ENCODE data around the gene CCDC38.

Gene CCDC38

GRCh38 chr12:95918194-95918993, 24.0 kb downstream of the CCDC38 start:
- peak; percentile 63 for DNase-seq
- WGBS (ENCODE audit: extremely low coverage, insufficient coverage, low lambda C conversion rate) = no CpG with 5 or more reads among the region's 7 CpGs
- H3K56ac ChIP-seq (ENCODE audit: low read length) = no peak overlapping the region
- no peaks in the 10 kb centered on the region for H3K79me2 ChIP-seq (ENCODE audit: control insufficient read depth, insufficient read depth, low read length)
- no peak overlapping the region for H2AK5ac ChIP-seq (ENCODE audit: low read length)
- no peak overlapping the region for H2BK15ac ChIP-seq (replicated peaks; ENCODE audit: low read depth)
- no peak overlapping the region for H3K27ac ChIP-seq (ENCODE audit: low read depth, low read length)
- H4K8ac ChIP-seq (ENCODE audit: low read depth, low read length) = no peak overlapping the region
- no peak overlapping the region for H2BK120ac ChIP-seq (ENCODE audit: low read depth, low read length)
- H3K4me2 ChIP-seq (ENCODE audit: low read length) = no peak overlapping the region
- H3K4me1 ChIP-seq (ENCODE audit: control insufficient read depth, low read depth, low read length) = no peaks in the 10 kb centered on the region
- no peaks in the 10 kb centered on the region for H3K36me3 ChIP-seq (ENCODE audit: control insufficient read depth, insufficient read depth, low read length)
- no peaks in the 10 kb centered on the region for H3K27me3 ChIP-seq (ENCODE audit: insufficient read depth, low read length, poor library complexity)
- H4K5ac ChIP-seq (ENCODE audit: low read length) = no peak overlapping the region
- no peak overlapping the region for H2BK5ac ChIP-seq (ENCODE audit: low read length)
- no peak overlapping the region for H3K23ac ChIP-seq (ENCODE audit: low read length)
- H3K9ac ChIP-seq (ENCODE audit: low read length) = no peak overlapping the region
- no peaks in the 10 kb centered on the region for H3K79me1 ChIP-seq (ENCODE audit: low read length)
- no peak overlapping the region for H3K18ac ChIP-seq (ENCODE audit: low read length)
- H3K4me3 ChIP-seq (ENCODE audit: low read length) = no peak overlapping the region
- no peak overlapping the region for H3K4ac ChIP-seq (ENCODE audit: low read depth, low read length)

GRCh38 chr12:95909871-95910270, 32.5 kb downstream of the CCDC38 start:
- Histone ChIP-seq H3K79me2 (ENCODE audit: control insufficient read depth, insufficient read depth, low read length) (no peaks in the 10 kb centered on the region), H4K5ac (ENCODE audit: low read length) (no peak overlapping the region), H3K27me3 (ENCODE audit: insufficient read depth, low read length, poor library complexity) (no peaks in the 10 kb centered on the region), H2BK120ac (ENCODE audit: low read depth, low read length) (no peak overlapping the region), H2BK15ac (replicated peaks; ENCODE audit: low read depth) (no peak overlapping the region), H3K4me1 (ENCODE audit: control insufficient read depth, low read depth, low read length) (no peaks in the 10 kb centered on the region), H3K23ac (ENCODE audit: low read length) (no peak overlapping the region), H3K79me1 (ENCODE audit: low read length) (no peaks in the 10 kb centered on the region), H3K27ac (ENCODE audit: low read depth, low read length) (no peak overlapping the region), H3K4me2 (ENCODE audit: low read length) (no peak overlapping the region), H4K8ac (ENCODE audit: low read depth, low read length) (no peak overlapping the region), H3K4me3 (ENCODE audit: low read length) (no peak overlapping the region), H3K56ac (ENCODE audit: low read length) (no peak overlapping the region), H3K18ac (ENCODE audit: low read length) (no peak overlapping the region), H2BK5ac (ENCODE audit: low read length) (no peak overlapping the region), H2AK5ac (ENCODE audit: low read length) (no peak overlapping the region), H3K9ac (ENCODE audit: low read length) (no peak overlapping the region), H3K4ac (ENCODE audit: low read depth, low read length) (no peak overlapping the region), H3K36me3 (ENCODE audit: control insufficient read depth, insufficient read depth, low read length) (no peaks in the 10 kb centered on the region)
- no peak for DNase-seq
- no CpG with 5 or more reads among the region's 3 CpGs for WGBS (ENCODE audit: extremely low coverage, insufficient coverage, low lambda C conversion rate)

GRCh38 chr12:95908573-95908972, 33.8 kb downstream of the CCDC38 start:
- no peak overlapping the region for H4K5ac ChIP-seq (ENCODE audit: low read length)
- H3K36me3 ChIP-seq (ENCODE audit: control insufficient read depth, insufficient read depth, low read length) = no peaks in the 10 kb centered on the region
- H2AK5ac ChIP-seq (ENCODE audit: low read length) = no peak overlapping the region
- H3K4me3 ChIP-seq (ENCODE audit: low read length) = no peak overlapping the region
- no peak overlapping the region for H3K9ac ChIP-seq (ENCODE audit: low read length)
- H3K4ac ChIP-seq (ENCODE audit: low read depth, low read length) = no peak overlapping the region
- no peak overlapping the region for H4K8ac ChIP-seq (ENCODE audit: low read depth, low read length)
- DNase-seq = no peak
- no peak overlapping the region for H3K56ac ChIP-seq (ENCODE audit: low read length)
- H3K18ac ChIP-seq (ENCODE audit: low read length) = no peak overlapping the region
- H3K27me3 ChIP-seq (ENCODE audit: insufficient read depth, low read length, poor library complexity) = no peaks in the 10 kb centered on the region
- H3K79me2 ChIP-seq (ENCODE audit: control insufficient read depth, insufficient read depth, low read length) = no peaks in the 10 kb centered on the region
- H2BK120ac ChIP-seq (ENCODE audit: low read depth, low read length) = no peak overlapping the region
- H3K4me2 ChIP-seq (ENCODE audit: low read length) = no peak overlapping the region
- H2BK5ac ChIP-seq (ENCODE audit: low read length) = no peak overlapping the region
- no peak overlapping the region for H3K23ac ChIP-seq (ENCODE audit: low read length)
- no peaks in the 10 kb centered on the region for H3K4me1 ChIP-seq (ENCODE audit: control insufficient read depth, low read depth, low read length)
- no peak overlapping the region for H3K27ac ChIP-seq (ENCODE audit: low read depth, low read length)
- no peaks in the 10 kb centered on the region for H3K79me1 ChIP-seq (ENCODE audit: low read length)
- no peak overlapping the region for H2BK15ac ChIP-seq (replicated peaks; ENCODE audit: low read depth)

GRCh38 chr12:95898081-95898480, 44.3 kb downstream of the CCDC38 start:
- no peak overlapping the region for H3K27ac ChIP-seq (ENCODE audit: low read depth, low read length)
- no peak for DNase-seq
- no peak overlapping the region for H3K9ac ChIP-seq (ENCODE audit: low read length)
- H3K18ac ChIP-seq (ENCODE audit: low read length) = no peak overlapping the region
- no peak overlapping the region for H4K8ac ChIP-seq (ENCODE audit: low read depth, low read length)
- H3K23ac ChIP-seq (ENCODE audit: low read length) = no peak overlapping the region
- H3K4me1 ChIP-seq (ENCODE audit: control insufficient read depth, low read depth, low read length) = no peaks in the 10 kb centered on the region
- H3K79me2 ChIP-seq (ENCODE audit: control insufficient read depth, insufficient read depth, low read length) = no peaks in the 10 kb centered on the region
- no peaks in the 10 kb centered on the region for H3K79me1 ChIP-seq (ENCODE audit: low read length)
- no peak overlapping the region for H2AK5ac ChIP-seq (ENCODE audit: low read length)
- no CpG with 5 or more reads among the region's 4 CpGs for WGBS (ENCODE audit: extremely low coverage, insufficient coverage, low lambda C conversion rate)
- no peak overlapping the region for H3K4me2 ChIP-seq (ENCODE audit: low read length)
- no peaks in the 10 kb centered on the region for H3K36me3 ChIP-seq (ENCODE audit: control insufficient read depth, insufficient read depth, low read length)
- no peaks in the 10 kb centered on the region for H3K27me3 ChIP-seq (ENCODE audit: insufficient read depth, low read length, poor library complexity)
- no peak overlapping the region for H3K4me3 ChIP-seq (ENCODE audit: low read length)
- no peak overlapping the region for H2BK15ac ChIP-seq (replicated peaks; ENCODE audit: low read depth)
- no peak overlapping the region for H4K5ac ChIP-seq (ENCODE audit: low read length)
- H3K56ac ChIP-seq (ENCODE audit: low read length) = no peak overlapping the region
- H2BK120ac ChIP-seq (ENCODE audit: low read depth, low read length) = no peak overlapping the region
- H3K4ac ChIP-seq (ENCODE audit: low read depth, low read length) = no peak overlapping the region
- H2BK5ac ChIP-seq (ENCODE audit: low read length) = no peak overlapping the region

GRCh38 chr12:95896846-95897245, 45.6 kb downstream of the CCDC38 start:
- no peak overlapping the region for H3K27ac ChIP-seq (ENCODE audit: low read depth, low read length)
- H3K36me3 ChIP-seq (ENCODE audit: control insufficient read depth, insufficient read depth, low read length) = no peaks in the 10 kb centered on the region
- DNase-seq = no peak
- WGBS (ENCODE audit: extremely low coverage, insufficient coverage, low lambda C conversion rate) = no CpG with 5 or more reads among the region's 4 CpGs
- no peak overlapping the region for H4K5ac ChIP-seq (ENCODE audit: low read length)
- H2BK5ac ChIP-seq (ENCODE audit: low read length) = no peak overlapping the region
- no peak overlapping the region for H3K4me3 ChIP-seq (ENCODE audit: low read length)
- no peaks in the 10 kb centered on the region for H3K27me3 ChIP-seq (ENCODE audit: insufficient read depth, low read length, poor library complexity)
- H3K9ac ChIP-seq (ENCODE audit: low read length) = no peak overlapping the region
- H2BK120ac ChIP-seq (ENCODE audit: low read depth, low read length) = no peak overlapping the region
- no peak overlapping the region for H3K56ac ChIP-seq (ENCODE audit: low read length)
- H3K79me1 ChIP-seq (ENCODE audit: low read length) = no peaks in the 10 kb centered on the region
- no peak overlapping the region for H2BK15ac ChIP-seq (replicated peaks; ENCODE audit: low read depth)
- no peaks in the 10 kb centered on the region for H3K4me1 ChIP-seq (ENCODE audit: control insufficient read depth, low read depth, low read length)
- no peak overlapping the region for H2AK5ac ChIP-seq (ENCODE audit: low read length)
- H3K18ac ChIP-seq (ENCODE audit: low read length) = no peak overlapping the region
- no peak overlapping the region for H3K4ac ChIP-seq (ENCODE audit: low read depth, low read length)
- no peak overlapping the region for H4K8ac ChIP-seq (ENCODE audit: low read depth, low read length)
- no peak overlapping the region for H3K23ac ChIP-seq (ENCODE audit: low read length)
- H3K4me2 ChIP-seq (ENCODE audit: low read length) = no peak overlapping the region
- H3K79me2 ChIP-seq (ENCODE audit: control insufficient read depth, insufficient read depth, low read length) = no peaks in the 10 kb centered on the region

- Histone ChIP-seq H3K9ac (ENCODE audit: low read length) (no peak overlapping the region), H3K27ac (ENCODE audit: low read depth, low read length) (no peak overlapping the region), H3K4ac (ENCODE audit: low read depth, low read length) (no peak overlapping the region), H3K56ac (ENCODE audit: low read length) (no peak overlapping the region), H4K5ac (ENCODE audit: low read length) (no peak overlapping the region), H2BK120ac (ENCODE audit: low read depth, low read length) (no peak overlapping the region), H3K36me3 (ENCODE audit: control insufficient read depth, insufficient read depth, low read length) (no peaks in the 10 kb centered on the region), H3K4me3 (ENCODE audit: low read length) (no peak overlapping the region), H2AK5ac (ENCODE audit: low read length) (no peak overlapping the region), H2BK15ac (replicated peaks; ENCODE audit: low read depth) (no peak overlapping the region), H3K79me1 (ENCODE audit: low read length) (no peaks in the 10 kb centered on the region), H4K8ac (ENCODE audit: low read depth, low read length) (no peak overlapping the region), H3K79me2 (ENCODE audit: control insufficient read depth, insufficient read depth, low read length) (no peaks in the 10 kb centered on the region), H3K18ac (ENCODE audit: low read length) (no peak overlapping the region), H2BK5ac (ENCODE audit: low read length) (no peak overlapping the region), H3K4me1 (ENCODE audit: control insufficient read depth, low read depth, low read length) (no peaks in the 10 kb centered on the region), H3K4me2 (ENCODE audit: low read length) (no peak overlapping the region), H3K23ac (ENCODE audit: low read length) (no peak overlapping the region), H3K27me3 (ENCODE audit: insufficient read depth, low read length, poor library complexity) (no peaks in the 10 kb centered on the region)
- DNase-seq = no peak
- no CpG with 5 or more reads among the region's 3 CpGs for WGBS (ENCODE audit: extremely low coverage, insufficient coverage, low lambda C conversion rate)
Observed at GRCh38 chr12:95890958-95891357, 51.5 kb downstream of the CCDC38 start.

Measured in mesendoderm (in vitro differentiated cells).